NCI-H82 treated with DMSO at 0.1 percent for 48 hours (cell line): ENCODE results near the gene TOX2.

Source experiments
- DNase-seq: peaks from one replicate; lab custom pipeline; 2025; ENCODE audit not compliant: unreplicated experiment; lab: John Stamatoyannopoulos, UW

The TOX2 gene

DNA sequence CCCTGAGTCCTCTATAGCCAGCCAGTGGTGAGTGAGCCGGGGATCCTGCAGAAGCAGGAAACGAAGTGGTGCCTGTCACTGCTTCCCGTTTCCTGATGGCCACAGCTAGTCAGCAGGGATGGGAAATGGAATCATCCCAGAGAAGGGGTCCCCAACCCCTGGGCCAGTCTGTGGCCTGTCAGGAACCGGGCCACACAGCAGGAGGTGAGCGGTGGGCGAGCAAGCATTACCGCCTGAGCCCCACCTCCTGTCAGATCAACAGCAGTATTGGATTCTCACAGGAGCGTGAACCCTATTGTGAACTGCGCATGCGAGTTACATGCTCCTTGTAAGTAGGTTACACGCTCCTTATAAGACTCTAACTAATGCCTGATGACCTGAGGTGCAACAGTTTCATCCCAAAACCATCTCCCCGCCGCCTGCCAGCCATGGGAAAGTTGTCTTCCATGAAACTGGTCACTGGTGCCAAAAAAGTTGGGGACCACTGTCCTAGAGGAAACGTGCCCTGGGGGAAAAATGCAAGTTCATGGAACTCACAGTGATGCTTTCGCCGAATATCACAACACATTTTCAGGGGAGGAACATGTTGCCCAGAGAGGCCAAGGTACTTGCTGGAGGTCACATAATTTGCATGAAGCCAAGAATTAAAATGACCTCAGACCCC is 158.5 kb downstream of the TOX2 start:
- no peak for DNase-seq

- no peak for DNase-seq
Measured at GRCh38 chr20:44073675-44074071, 159.0 kb downstream of the TOX2 start.

DNA sequence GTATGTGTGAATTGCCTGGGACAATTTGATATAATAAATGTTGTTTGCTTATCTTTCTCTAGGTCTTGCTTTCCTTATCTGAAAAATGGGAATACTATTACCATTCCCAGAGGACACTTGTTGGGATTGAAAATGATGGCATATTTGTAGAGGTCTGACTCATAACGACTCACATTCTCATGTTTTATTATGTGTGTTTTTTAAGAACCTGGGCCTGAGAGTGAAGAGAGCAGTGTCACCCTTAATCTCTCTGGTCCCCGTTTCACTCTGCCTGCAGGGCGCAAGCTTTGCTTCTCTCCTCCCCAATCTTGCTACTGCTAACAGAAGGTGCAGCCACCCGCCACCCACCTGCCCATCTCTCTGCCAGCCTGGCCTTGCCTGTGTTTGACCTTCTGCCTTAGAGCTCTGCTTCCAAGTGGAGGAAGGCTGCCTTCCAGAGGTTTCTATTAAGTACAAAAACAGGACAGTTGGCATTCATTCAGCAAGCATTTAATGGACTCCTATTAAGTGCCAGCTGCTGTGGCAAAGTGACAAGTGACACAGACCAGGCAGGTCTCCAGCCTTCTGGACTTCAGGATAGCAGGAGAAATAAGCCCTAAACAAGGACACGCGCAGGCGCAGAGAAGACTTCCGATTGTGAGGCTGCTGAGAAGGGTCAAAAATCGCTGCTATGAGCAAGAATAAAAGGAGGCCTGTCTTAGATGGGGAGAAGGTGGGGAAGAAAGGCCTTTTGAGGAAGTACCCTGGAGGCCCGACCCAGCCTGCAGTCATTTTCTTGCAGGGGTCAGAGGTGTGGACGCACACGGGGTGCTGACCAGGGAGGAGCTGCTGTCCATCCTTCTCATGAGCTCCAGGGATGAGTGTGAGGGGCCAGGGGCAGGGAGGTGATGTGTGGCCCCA is 159.8 kb downstream of the TOX2 start:
- DNase-seq = no peak

GRCh38 chr20:44075191-44075949 is 160.7 kb downstream of the TOX2 start:
- DNase-seq = no peak

GRCh38 chr20:44075950-44076232 is 161.2 kb downstream of the TOX2 start:
- DNase-seq = no peak

GRCh38 chr20:44079291-44079690 is 164.6 kb downstream of the TOX2 start:
- DNase-seq = no peak

DNA sequence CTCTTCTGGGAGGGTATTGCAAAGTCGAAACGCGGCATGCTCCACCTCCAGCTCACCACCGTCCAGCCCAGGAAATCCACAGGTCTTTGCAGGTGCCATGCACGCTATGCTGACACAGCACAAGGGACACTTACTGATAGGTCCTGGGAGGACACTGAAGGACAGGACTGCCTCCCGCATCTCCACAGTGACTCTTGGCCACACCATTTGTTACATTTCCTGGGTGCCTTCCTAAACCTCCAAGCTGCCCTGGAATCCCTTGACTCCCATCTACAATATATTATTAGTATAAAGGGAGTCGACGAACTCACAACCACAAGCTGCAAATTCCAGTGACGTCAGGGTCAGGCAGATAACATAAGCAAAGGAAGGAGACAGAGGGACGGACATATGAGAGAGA is 165.4 kb downstream of the TOX2 start:
- no peak for DNase-seq

GRCh38 chr20:44080646-44081267 is 166.1 kb downstream of the TOX2 start:
- peak; percentile 22 for DNase-seq

DNA sequence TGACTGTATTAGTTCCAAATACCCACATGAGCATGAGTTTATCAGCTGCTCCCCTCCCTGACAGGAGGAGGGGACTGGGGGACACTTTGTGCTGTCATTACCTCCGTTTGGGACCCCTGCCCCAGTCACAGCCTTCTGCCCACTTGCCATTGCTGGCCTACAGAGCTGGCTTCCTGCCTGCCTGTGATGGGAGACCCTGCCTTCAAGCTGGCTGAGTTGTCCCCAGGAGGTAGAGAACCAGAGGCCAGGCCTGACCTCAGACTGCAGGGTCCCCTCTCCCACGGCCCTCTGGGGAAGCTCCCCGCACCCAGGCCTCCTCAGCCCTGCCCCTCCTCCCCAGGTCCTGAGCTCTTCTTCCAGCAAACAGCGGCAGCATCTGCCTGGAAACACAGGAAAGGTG is 166.8 kb downstream of the TOX2 start:
- DNase-seq = no peak

DNA sequence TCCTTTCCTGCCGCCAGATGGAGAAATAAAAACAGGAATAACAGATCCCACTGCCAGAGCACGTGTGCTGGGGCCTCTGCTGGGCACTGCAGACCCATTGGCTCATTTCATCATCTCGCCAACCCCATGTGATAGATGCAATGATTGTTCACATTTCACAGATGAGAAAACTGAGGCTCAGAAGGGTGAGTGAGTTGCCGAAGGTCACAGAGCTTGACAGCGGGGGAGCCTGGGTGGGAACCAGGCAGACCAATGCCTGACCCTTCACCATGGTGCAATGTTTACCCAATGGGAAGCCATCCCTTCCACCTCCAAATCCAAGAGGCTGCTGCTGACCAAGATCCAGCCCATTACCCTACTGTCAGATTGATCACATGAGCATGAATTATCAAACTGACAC is 167.2 kb downstream of the TOX2 start:
- no peak for DNase-seq

DNA sequence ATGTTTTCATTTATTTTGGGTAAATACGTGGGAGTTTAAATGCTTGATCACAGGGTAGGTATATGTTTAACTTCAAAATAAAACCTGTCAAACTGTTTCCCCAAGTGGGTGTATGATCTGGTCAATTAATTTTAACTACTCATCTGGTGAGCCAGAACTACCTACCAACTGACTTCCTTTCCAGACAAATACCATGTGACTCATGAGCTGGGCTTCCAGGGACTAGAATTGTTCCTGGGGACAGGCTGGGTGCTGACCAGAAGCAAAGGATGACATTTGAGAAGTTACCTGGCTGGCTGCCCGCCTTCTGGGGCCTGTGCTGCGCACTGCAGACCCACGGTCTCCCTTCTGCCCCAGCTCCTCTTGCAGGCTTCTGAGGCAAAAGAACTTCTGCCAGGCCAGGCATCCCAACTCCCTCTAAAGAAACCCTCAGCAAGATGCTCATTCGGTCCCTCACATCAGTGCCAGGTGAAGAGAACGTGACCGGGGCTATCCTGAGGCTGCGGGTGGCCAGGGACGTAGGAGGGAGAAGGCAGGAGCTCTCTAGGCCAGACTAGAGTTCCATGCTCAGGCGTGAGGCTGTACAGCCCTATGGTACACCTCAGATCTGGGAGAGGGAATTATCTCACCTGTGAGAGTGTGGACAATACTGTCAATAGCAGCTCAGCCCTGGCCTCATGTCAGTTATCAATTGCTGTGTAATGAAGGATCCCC is 168.7 kb downstream of the TOX2 start:
- no peak for DNase-seq

GRCh38 chr20:44084439-44084838 is 169.8 kb downstream of the TOX2 start:
- DNase-seq = no peak

DNA sequence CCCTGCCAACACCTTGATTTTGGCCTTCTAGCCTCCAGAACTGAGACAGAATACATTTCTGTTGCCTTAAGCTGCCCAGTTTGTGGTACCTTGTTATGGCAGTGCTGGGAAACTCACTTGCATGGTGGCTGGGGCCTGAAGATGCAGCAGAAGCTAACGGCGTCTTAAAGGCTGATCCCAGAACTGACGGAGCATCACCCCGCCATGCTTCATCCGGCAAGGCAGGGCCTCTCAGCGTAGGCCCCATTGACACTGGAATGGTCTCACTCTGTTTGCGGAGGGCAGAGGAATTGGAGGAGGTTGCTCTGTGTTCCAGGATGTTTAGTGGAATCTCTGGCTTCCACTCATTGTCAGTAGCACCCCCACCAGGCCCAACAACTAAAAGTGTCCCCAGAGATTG is 170.2 kb downstream of the TOX2 start:
- DNase-seq = no peak

DNA sequence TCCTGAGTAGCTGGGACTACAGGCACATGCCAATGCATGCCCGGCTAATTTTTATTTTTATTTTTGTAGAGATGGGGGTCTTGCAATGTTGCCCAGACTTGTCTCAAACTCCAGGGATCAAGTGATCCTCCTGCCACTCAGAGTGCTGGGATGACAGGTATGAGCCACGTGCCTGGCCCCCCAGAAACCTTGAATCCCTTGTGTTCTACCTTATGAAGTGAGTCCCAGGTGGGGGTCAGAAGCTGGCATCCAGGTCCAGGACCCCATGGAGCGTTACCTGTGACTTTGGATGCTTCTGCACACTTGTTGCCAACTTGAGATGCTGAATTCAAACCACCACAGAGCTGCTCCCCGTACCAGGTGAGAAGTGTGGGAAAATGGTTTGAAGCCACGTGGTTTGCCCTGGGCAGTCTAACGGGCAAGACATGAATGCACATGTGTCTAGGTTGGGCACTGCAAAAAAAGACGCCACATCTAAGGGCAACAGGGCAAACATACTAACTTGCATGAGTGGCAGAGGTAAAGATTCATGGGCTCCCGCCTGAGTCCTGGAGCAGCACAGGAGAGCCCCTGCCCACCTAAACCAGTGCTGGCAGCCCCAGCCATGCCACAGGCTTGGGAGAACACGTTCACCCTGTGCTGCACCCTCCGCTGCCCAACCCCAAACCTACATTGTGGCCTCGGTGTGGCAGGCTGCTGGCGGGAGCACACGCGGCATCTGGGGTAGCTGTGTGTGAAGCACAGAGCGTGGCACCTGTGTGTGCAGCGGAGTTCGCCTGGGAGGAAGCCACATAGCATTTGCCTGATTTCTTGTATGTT is 171.2 kb downstream of the TOX2 start:
- no peak for DNase-seq

GRCh38 chr20:44087051-44087856 is 172.6 kb downstream of the TOX2 start:
- no peak for DNase-seq

DNA sequence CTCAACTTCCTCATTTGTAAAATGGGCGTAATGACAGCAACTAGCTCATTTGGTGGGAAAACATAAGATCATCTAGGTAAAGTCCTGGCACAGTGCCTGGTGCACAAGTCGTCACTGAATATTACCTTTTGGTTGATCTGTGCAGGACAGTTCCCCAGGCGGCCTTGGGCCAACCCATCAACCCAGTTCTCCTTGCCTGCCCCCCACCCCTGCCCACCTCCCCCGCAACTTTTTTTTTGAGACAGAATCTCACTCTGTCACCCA is 173.1 kb downstream of the TOX2 start:
- DNase-seq = no peak

- no peak for DNase-seq
Measured at GRCh38 chr20:44089987-44090674, 175.5 kb downstream of the TOX2 start.

DNA sequence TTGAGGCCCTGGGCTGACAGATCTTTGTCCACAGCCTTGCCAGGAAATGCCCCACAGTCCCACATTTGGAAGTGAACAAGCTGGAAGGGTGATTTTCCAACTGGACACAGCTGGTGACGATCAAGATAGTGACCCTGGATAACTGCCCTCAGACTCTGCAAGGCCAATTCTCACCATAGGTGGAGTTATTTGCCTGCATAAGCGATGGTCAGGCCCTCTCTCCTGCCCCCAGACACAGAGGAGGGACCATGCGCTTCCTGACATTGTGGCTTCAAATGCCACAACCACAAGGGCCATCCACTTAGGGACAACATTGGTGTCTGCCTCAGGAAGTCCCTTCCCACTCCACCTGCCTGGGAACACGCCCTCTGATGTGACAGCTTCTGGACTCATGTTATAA is 176.4 kb downstream of the TOX2 start:
- no peak for DNase-seq
